GM21528 (cell line): ENCODE measurements around the gene ERP29.
"Not testable (repeated sequence)": the region's sequence is repeated elsewhere in the genome, so short reads cannot be mapped to it uniquely, and the experiment has no call there.

Source experiments
- ATAC-seq: cut with Tn5 transposase; IDR thresholded peaks from one replicate; pipeline ENCODE4 v1.9.1; 2021; ENCODE audit warnings: mild to moderate bottlenecking, moderate library complexity; ENCODE audit not compliant: unreplicated experiment, low FRiP score

ERP29 gene

GRCh38 chr12:112031472-112031871 lies 18.2 kb downstream of the ERP29 start:
- no peak for ATAC-seq

GRCh38 chr12:112032292-112032691 lies 19.1 kb downstream of the ERP29 start:
- no peak for ATAC-seq

GRCh38 chr12:112035219-112035785 lies 22.1 kb downstream of the ERP29 start:
- no peak for ATAC-seq

DNA sequence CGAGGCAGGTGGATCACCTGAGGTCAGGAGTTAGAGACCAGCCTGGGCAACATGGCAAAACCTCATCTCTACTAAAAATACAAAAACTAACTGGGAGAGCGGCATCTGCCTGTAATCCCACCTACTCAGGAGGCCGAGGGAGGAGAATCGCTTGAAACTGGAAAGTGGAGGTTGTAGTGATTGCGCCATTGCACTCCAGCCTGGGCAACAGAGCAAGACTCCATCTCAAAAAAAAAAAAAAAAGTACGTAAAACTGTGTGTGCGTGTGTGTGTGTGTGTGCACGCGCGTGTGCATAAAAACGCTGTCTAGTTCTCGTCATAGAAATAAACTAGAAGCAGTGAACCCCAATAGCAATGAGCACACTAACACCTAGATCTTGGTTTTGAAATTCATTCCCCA lies 23.4 kb downstream of the ERP29 start:
- ATAC-seq = not testable (repeated sequence)

DNA sequence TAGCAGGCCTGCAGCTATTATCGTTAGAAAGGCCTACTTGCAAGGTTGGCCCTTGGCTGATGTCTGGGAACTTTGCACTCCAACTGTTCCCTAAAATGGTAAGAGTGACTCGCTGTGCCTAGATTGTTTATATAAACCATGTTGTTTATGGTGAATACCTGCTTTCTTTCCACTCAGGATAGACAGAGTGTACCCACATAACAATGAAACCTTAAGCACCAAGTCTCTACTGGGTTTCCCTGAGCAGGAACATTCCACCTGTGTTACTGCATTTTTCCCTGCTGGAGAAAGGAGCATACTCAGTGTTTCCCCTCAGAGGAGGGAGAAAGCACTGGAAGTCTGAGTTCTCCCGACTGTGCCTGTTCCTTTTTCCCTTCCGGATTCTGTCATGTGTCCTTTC lies 32.8 kb downstream of the ERP29 start:
- no peak for ATAC-seq

DNA sequence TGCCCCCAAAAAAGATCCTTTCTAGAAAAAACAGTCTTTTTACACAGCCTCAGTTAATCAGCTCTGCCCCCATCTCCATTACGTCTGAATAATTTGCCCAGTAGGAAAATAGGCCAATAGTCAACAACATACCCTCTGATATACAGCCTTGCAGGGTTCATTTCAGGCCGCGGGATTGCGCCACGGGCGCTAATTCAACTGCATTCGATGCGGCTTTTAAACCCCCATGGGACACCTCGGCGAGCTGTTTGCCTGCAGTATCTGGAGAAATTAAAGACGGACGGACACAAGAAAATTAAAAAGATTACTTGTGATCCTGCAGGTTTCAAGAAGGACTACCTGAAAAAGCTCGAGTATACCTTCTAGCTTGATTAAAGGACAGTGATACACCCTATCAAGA lies 36.1 kb downstream of the ERP29 start:
- ATAC-seq = no peak

DNA sequence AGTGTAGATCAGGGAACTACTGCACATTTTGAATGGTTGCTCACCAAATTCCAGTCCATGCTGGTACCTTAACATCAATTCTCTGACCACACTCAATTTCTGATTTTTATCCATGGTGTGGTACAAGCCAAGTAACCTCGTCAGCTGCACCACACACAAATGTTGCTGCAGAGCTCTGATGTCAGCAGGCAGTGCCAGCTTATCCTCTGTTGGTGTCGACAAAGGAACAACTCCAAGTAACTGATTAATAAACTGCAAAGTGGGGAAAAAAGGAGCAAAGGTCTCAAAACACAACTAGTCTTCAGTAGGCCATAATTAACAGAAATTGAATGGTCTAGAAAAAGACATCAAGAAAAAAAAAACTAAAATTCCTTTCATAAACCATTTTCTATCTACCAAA lies 47.9 kb downstream of the ERP29 start:
- ATAC-seq = no peak

GRCh38 chr12:112063273-112063672 lies 50.0 kb downstream of the ERP29 start:
- no peak for ATAC-seq

DNA sequence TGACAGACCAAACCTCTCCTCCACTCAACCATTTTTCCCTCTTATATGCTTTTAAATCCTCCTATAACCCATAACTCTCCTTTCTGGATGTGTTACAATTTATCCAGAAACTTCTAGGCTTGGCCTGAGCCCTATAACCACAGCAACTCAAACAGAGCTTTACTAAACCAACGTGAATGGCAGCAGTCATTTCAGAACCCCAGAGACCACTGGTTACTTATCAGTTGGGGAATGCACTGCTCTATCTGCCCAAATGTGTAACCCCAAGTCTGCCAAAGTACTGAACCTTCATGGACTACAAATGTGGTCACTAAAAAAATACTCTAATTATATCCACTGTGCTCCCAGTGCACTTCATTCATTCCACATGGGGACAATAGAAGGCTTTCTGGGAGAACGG lies 53.3 kb downstream of the ERP29 start:
- ATAC-seq = no peak
